CD4-positive, CD25-positive, alpha-beta regulatory T cell (primary cell): Measurements from ENCODE around the gene CD34. TPM values are rescaled to one million over a fixed set of nuclear protein-coding genes. Genes with fewer than 3 reads are reported as not detected.

Source experiments
- ATAC-seq, 2 donors: fragments of 150-1000 bp; cut with Tn5 transposase; one replicate each; pipeline ENCODE4 v1.10.0; 2021; ENCODE audit warnings: low read depth in 2 of 2, moderate number of reproducible peaks in 2 of 2, moderate library complexity in 1 of 2
- DNase-seq, 3 donors: peaks; one replicate each; pipeline versions ENCODE4 v3.0.0 to v3.0.0-alpha.2; 2012 to 2022; ENCODE audit warnings: mixed read lengths in 1 of 3
- H3K27ac ChIP-seq: one replicate; pipeline ENCODE4 v1.7.0; 2013; ENCODE audit warnings: mild to moderate bottlenecking, low read length; ENCODE audit not compliant: insufficient read depth, poor library complexity, severe bottlenecking
- H3K27me3 ChIP-seq: one replicate; pipeline ENCODE4 v1.7.0; 2013; ENCODE audit warnings: low read length; ENCODE audit not compliant: control insufficient read depth, insufficient read depth
- H3K36me3 ChIP-seq: one replicate; pipeline ENCODE4 v1.7.0; 2013; ENCODE audit warnings: mild to moderate bottlenecking, low read length, moderate library complexity; ENCODE audit not compliant: control insufficient read depth, insufficient read depth
- H3K4me1 ChIP-seq: 2 replicates; pipeline ENCODE4 v1.7.0; 2013; ENCODE audit warnings: mild to moderate bottlenecking, low read length; ENCODE audit not compliant: insufficient read depth, control insufficient read depth, poor library complexity, severe bottlenecking
- H3K4me3 ChIP-seq: one replicate; pipeline ENCODE4 v1.7.0; 2013; ENCODE audit warnings: low read depth, mild to moderate bottlenecking, low read length, moderate library complexity
- H3K9me3 ChIP-seq, 2 experiments: 1 replicate in 1 of 2; 2 replicates in 1 of 2; pipeline ENCODE4 v1.7.0; 2013; ENCODE audit warnings: low read length in 2 of 2, mild to moderate bottlenecking in 1 of 2, moderate library complexity in 1 of 2; ENCODE audit not compliant: control insufficient read depth in 2 of 2
- H3K27ac Mint-ChIP-seq, 3 donors: one replicate each; pipeline ENCODE4 v1.8.0; 2020 to 2022; ENCODE audit warnings: mild to moderate bottlenecking in 3 of 3, mixed read lengths in 3 of 3, moderate library complexity in 2 of 3
- H3K27me3 Mint-ChIP-seq: one replicate; pipeline ENCODE4 v1.8.0; 2022; ENCODE audit warnings: mild to moderate bottlenecking, mixed read lengths
- H3K36me3 Mint-ChIP-seq: one replicate; pipeline ENCODE4 v1.8.0; 2020; ENCODE audit warnings: mixed read lengths
- H3K4me1 Mint-ChIP-seq, 4 donors: one replicate each; pipeline ENCODE4 v1.8.0; 2020 to 2022; ENCODE audit warnings: mixed read lengths in 4 of 4, mild to moderate bottlenecking in 1 of 4
- H3K4me3 Mint-ChIP-seq, 4 donors: one replicate each; pipeline ENCODE4 v1.8.0; 2020 to 2022; ENCODE audit warnings: mild to moderate bottlenecking in 4 of 4, mixed read lengths in 4 of 4, moderate library complexity in 3 of 4
- H3K9me3 Mint-ChIP-seq, 7 donors: one replicate each; pipeline ENCODE4 v1.8.0; 2020 to 2022; ENCODE audit warnings: mixed read lengths in 7 of 7, mild to moderate bottlenecking in 3 of 7, moderate library complexity in 2 of 7
- polyA plus RNA-seq, 4 donors: library from polyadenylated mRNA; unstranded; fragments of 300-500 nt; fragmentation: Illumina TruSeq; gene quantifications; one replicate each; pipeline ENCODE4 v1.2.3, GENCODE V29; 2021
- total RNA-seq: library from RNA; stranded (reverse); gene quantifications from one replicate; pipeline ENCODE4 v1.2.3, GENCODE V29; 2022

CD34 gene
- total and polyA plus RNA-seq, 5 donors from 2014 or later: 0.02 to 1.9 TPM; not detected in 3

- Mint-ChIP-seq H3K9me3 (no peaks in the 10 kb centered on the region), H3K4me1 (no peaks in the 10 kb centered on the region), H3K36me3 (no peaks in the 10 kb centered on the region), H3K4me3 (no peak overlapping the region), H3K27ac (no peak overlapping the region), H3K27me3 (peaks cover 15% of the 10 kb centered on the region)
- Histone ChIP-seq H3K4me1 (no peaks in the 10 kb centered on the region), H3K27ac (no peak overlapping the region), H3K9me3 (no peaks in the 10 kb centered on the region), H3K36me3 (no peaks in the 10 kb centered on the region), H3K27me3 (no peaks in the 10 kb centered on the region), H3K4me3 (no peak overlapping the region)
- DNase-seq: no peak
- ATAC-seq: no peak
Observed at GRCh38 chr1:207894704-207895103, 16.2 kb downstream of the CD34 start.

- Histone ChIP-seq H3K4me3 (no peak overlapping the region), H3K36me3 (no peaks in the 10 kb centered on the region), H3K27ac (no peak overlapping the region), H3K4me1 (no peaks in the 10 kb centered on the region), H3K9me3 (no peaks in the 10 kb centered on the region), H3K27me3 (no peaks in the 10 kb centered on the region)
- no peaks in the 10 kb centered on the region for H3K36me3 Mint-ChIP-seq
- no peak overlapping the region for H3K4me3 Mint-ChIP-seq
- no peaks in the 10 kb centered on the region for H3K4me1 Mint-ChIP-seq
- no peaks in the 10 kb centered on the region for H3K9me3 Mint-ChIP-seq
- H3K27me3 Mint-ChIP-seq: peaks cover 19% of the 10 kb centered on the region
- ATAC-seq: no peak
- no peak overlapping the region for H3K27ac Mint-ChIP-seq
- no peak for DNase-seq
Observed at GRCh38 chr1:207893737-207894582, 17.0 kb downstream of the CD34 start.

GRCh38 chr1:207892764-207893163 lies 18.2 kb downstream of the CD34 start:
- Mint-ChIP-seq H3K9me3 (no peaks in the 10 kb centered on the region), H3K27ac (no peak overlapping the region), H3K36me3 (no peaks in the 10 kb centered on the region), H3K4me3 (no peak overlapping the region), H3K27me3 (peaks cover 16% of the 10 kb centered on the region), H3K4me1 (no peaks in the 10 kb centered on the region)
- no peaks in the 10 kb centered on the region for H3K36me3 ChIP-seq
- no peak for ATAC-seq
- no peak overlapping the region for H3K27ac ChIP-seq
- H3K9me3 ChIP-seq: no peaks in the 10 kb centered on the region
- H3K27me3 ChIP-seq: no peaks in the 10 kb centered on the region
- DNase-seq: no peak
- H3K4me1 ChIP-seq: no peaks in the 10 kb centered on the region
- no peak overlapping the region for H3K4me3 ChIP-seq

GRCh38 chr1:207891148-207891547 lies 19.8 kb downstream of the CD34 start:
- H3K4me1 ChIP-seq: no peaks in the 10 kb centered on the region
- Mint-ChIP-seq H3K4me3 (no peak overlapping the region), H3K9me3 (no peaks in the 10 kb centered on the region), H3K27ac (no peak overlapping the region), H3K4me1 (peaks cover 0 to 3% (median 0%) of the 10 kb centered on the region in 4 donors), H3K36me3 (no peaks in the 10 kb centered on the region), H3K27me3 (peaks cover 13% of the 10 kb centered on the region)
- DNase-seq (no peak), ATAC-seq (no peak)
- H3K27ac ChIP-seq: no peak overlapping the region
- no peaks in the 10 kb centered on the region for H3K9me3 ChIP-seq
- H3K27me3 ChIP-seq: no peaks in the 10 kb centered on the region
- no peaks in the 10 kb centered on the region for H3K36me3 ChIP-seq
- no peak overlapping the region for H3K4me3 ChIP-seq

GRCh38 chr1:207890136-207890738 lies 20.7 kb downstream of the CD34 start:
- Mint-ChIP-seq H3K27me3 (peaks cover 9% of the 10 kb centered on the region), H3K27ac (no peak overlapping the region), H3K9me3 (no peaks in the 10 kb centered on the region), H3K4me3 (no peak overlapping the region), H3K36me3 (no peaks in the 10 kb centered on the region), H3K4me1 (peaks cover 0 to 7% (median 2%) of the 10 kb centered on the region in 4 donors)
- Histone ChIP-seq H3K36me3 (no peaks in the 10 kb centered on the region), H3K27ac (no peak overlapping the region), H3K27me3 (no peaks in the 10 kb centered on the region), H3K4me3 (no peak overlapping the region), H3K9me3 (no peaks in the 10 kb centered on the region), H3K4me1 (no peaks in the 10 kb centered on the region)
- ATAC-seq: no peak
- DNase-seq: no peak

GRCh38 chr1:207888652-207889051 lies 22.3 kb downstream of the CD34 start:
- no peaks in the 10 kb centered on the region for H3K9me3 Mint-ChIP-seq
- Histone ChIP-seq H3K27me3 (no peaks in the 10 kb centered on the region), H3K4me1 (peaks cover 8% of the 10 kb centered on the region), H3K4me3 (no peak overlapping the region), H3K9me3 (no peaks in the 10 kb centered on the region), H3K36me3 (no peaks in the 10 kb centered on the region), H3K27ac (no peak overlapping the region)
- no peak overlapping the region for H3K4me3 Mint-ChIP-seq
- no peaks in the 10 kb centered on the region for H3K36me3 Mint-ChIP-seq
- H3K27me3 Mint-ChIP-seq: peaks cover 9% of the 10 kb centered on the region
- DNase-seq (no peak), ATAC-seq (no peak)
- peaks cover 7 to 22% (median 12%) of the 10 kb centered on the region in 4 donors for H3K4me1 Mint-ChIP-seq
- H3K27ac Mint-ChIP-seq: no peak overlapping the region

- H3K4me1 Mint-ChIP-seq: peaks cover 10 to 32% (median 20%) of the 10 kb centered on the region in 4 donors
- Histone ChIP-seq H3K27ac (no peak overlapping the region), H3K27me3 (no peaks in the 10 kb centered on the region), H3K9me3 (no peaks in the 10 kb centered on the region), H3K4me3 (no peak overlapping the region), H3K4me1 (peaks cover 16% of the 10 kb centered on the region), H3K36me3 (no peaks in the 10 kb centered on the region)
- ATAC-seq (no peak), DNase-seq (no peak)
- H3K9me3 Mint-ChIP-seq: no peaks in the 10 kb centered on the region
- H3K4me3 Mint-ChIP-seq: no peak overlapping the region
- peaks cover 5% of the 10 kb centered on the region for H3K27me3 Mint-ChIP-seq
- H3K36me3 Mint-ChIP-seq: no peaks in the 10 kb centered on the region
- no peak overlapping the region for H3K27ac Mint-ChIP-seq
Observed at GRCh38 chr1:207887542-207888201, 23.3 kb downstream of the CD34 start.
